HG02973 (cell line): ENCODE measurements around the gene JPT2.

Experiments
- ATAC-seq: cut with Tn5 transposase; IDR thresholded peaks from one replicate; pipeline ENCODE4 v1.9.1; 2021; ENCODE audit warnings: moderate library complexity; ENCODE audit not compliant: unreplicated experiment

JPT2 gene

GRCh38 chr16:1677942-1678499 is at the start of gene JPT2:
JPT2 (plus strand) TSS chr16:1678279; CDS start chr16:1678313, 34 bp downstream.
- peak; percentile 85 for ATAC-seq

- no peak for ATAC-seq
These were observed 47.4 kb upstream of the JPT2 start for GRCh38 chr16:1630450-1631213.

GRCh38 chr16:1631230-1631629 is 46.8 kb upstream of the JPT2 start:
- no peak for ATAC-seq

- ATAC-seq = no peak
These were observed 46.0 kb upstream of the JPT2 start for GRCh38 chr16:1631931-1632637.

- ATAC-seq = no peak
These were observed 45.5 kb upstream of the JPT2 start for GRCh38 chr16:1632638-1632970.

GRCh38 chr16:1633310-1633709 is 44.8 kb upstream of the JPT2 start:
- ATAC-seq = no peak

GRCh38 chr16:1634541-1634940 is 43.5 kb upstream of the JPT2 start:
- ATAC-seq = no peak

- ATAC-seq = no peak
These were observed 43.0 kb upstream of the JPT2 start for GRCh38 chr16:1635070-1635469.

GRCh38 chr16:1637526-1637925 is 40.6 kb upstream of the JPT2 start:
- ATAC-seq = no peak

GRCh38 chr16:1638757-1639156 is 39.3 kb upstream of the JPT2 start:
- no peak for ATAC-seq

GRCh38 chr16:1639282-1639681 is 38.8 kb upstream of the JPT2 start:
- no peak for ATAC-seq

- ATAC-seq = no peak
These were observed 38.2 kb upstream of the JPT2 start for GRCh38 chr16:1639860-1640259.

GRCh38 chr16:1640261-1640941 is 37.7 kb upstream of the JPT2 start:
- ATAC-seq = no peak

GRCh38 chr16:1641261-1641660 is 36.8 kb upstream of the JPT2 start:
- no peak for ATAC-seq

- ATAC-seq = no peak
These were observed 35.9 kb upstream of the JPT2 start for GRCh38 chr16:1642148-1642547.

- ATAC-seq = no peak
These were observed 35.3 kb upstream of the JPT2 start for GRCh38 chr16:1642753-1643152.

GRCh38 chr16:1643521-1643920 is 34.6 kb upstream of the JPT2 start:
- no peak for ATAC-seq

- no peak for ATAC-seq
These were observed 32.1 kb upstream of the JPT2 start for GRCh38 chr16:1645914-1646525.

- no peak for ATAC-seq
These were observed 30.2 kb upstream of the JPT2 start for GRCh38 chr16:1647856-1648255.

GRCh38 chr16:1650131-1650530 is 27.9 kb upstream of the JPT2 start:
- ATAC-seq = no peak
